ENCODE data around the gene NANOS3.

DNA sequence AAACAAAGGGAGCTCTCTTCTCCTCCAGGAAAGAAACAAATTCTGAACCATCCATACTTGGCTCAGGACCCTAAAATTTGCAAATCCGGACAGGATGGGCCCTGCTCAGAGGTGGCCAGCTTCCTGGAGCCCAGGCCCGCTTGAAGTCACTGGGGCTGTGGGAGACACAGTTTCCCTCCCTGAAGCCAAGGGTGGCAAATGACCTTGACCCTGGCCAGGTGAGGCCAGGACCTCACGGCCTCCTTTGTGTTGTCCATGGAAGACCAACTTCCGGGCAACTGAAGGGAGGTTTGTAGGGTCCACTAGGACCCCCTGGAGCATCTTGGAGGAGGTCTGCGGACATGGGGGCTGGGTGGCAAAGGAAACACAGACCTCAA, 5.5 kb downstream of the NANOS3 start:
- TF ChIP-seq GATA2 (IDR thresholded peaks at IDR 0.05; ENCODE audit: low read depth, low read length) (no peak), GATA3 (IDR thresholded peaks at IDR 0.05; ENCODE audit: low read depth, low read length) (no peak)
